Astrocyte (in vitro differentiated cells and primary cell): ENCODE results near the gene KRT74. TPM values are rescaled to one million over a fixed set of nuclear protein-coding genes. Genes with fewer than 3 reads are reported as not detected.

Source experiments
- DNase-seq: peaks from one replicate; pipeline ENCODE4 v3.0.0-alpha.2; 2010; ENCODE audit warnings: low read depth
- FAIRE-seq: peaks from 2 replicates; lab custom pipeline; 2011; peaks lifted over from hg19 to GRCh38; lab: Jason Lieb, UNC
- H2AFZ ChIP-seq: 2 replicates; pipeline ENCODE4 v1.6.0; 2012; ENCODE audit warnings: low read depth, low read length, inconsistent platforms
- H3K27ac ChIP-seq: 2 replicates; pipeline ENCODE4 v1.5.1; 2011; ENCODE audit warnings: low read depth, low read length, inconsistent platforms
- H3K27me3 ChIP-seq: 2 replicates; pipeline ENCODE4 v1.6.0; 2011; ENCODE audit warnings: low read length, inconsistent platforms; ENCODE audit not compliant: insufficient read depth
- H3K36me3 ChIP-seq: 2 replicates; pipeline ENCODE4 v1.5.1; 2011; ENCODE audit warnings: low read length, inconsistent platforms; ENCODE audit not compliant: insufficient read depth
- H3K4me1 ChIP-seq: 2 replicates; pipeline ENCODE4 v1.5.1; 2011; ENCODE audit warnings: low read length, inconsistent platforms; ENCODE audit not compliant: insufficient read depth
- H3K4me2 ChIP-seq: 2 replicates; pipeline ENCODE4 v1.6.0; 2012; ENCODE audit warnings: low read length, inconsistent platforms
- H3K4me3 ChIP-seq: 2 replicates; pipeline ENCODE4 v1.5.1; 2011; ENCODE audit warnings: low read depth, mild to moderate bottlenecking, low read length, inconsistent platforms; ENCODE audit not compliant: insufficient read depth
- H3K79me2 ChIP-seq: 2 replicates; pipeline ENCODE4 v1.6.0; 2012; ENCODE audit warnings: mild to moderate bottlenecking, low read length, inconsistent platforms; ENCODE audit not compliant: insufficient read depth
- H3K9ac ChIP-seq: 2 replicates; pipeline ENCODE4 v1.6.0; 2012; ENCODE audit warnings: mild to moderate bottlenecking, low read length, inconsistent platforms
- H3K9me3 ChIP-seq: 2 replicates; pipeline ENCODE4 v1.5.1; 2012; ENCODE audit warnings: low read depth, mild to moderate bottlenecking, low read length, inconsistent platforms; ENCODE audit not compliant: insufficient read depth
- H4K20me1 ChIP-seq: 2 replicates; pipeline ENCODE4 v1.6.0; 2012; ENCODE audit warnings: low read length, inconsistent platforms; ENCODE audit not compliant: insufficient read depth
- H3K27ac Mint-ChIP-seq: one replicate; pipeline ENCODE4 v1.8.0; 2021; ENCODE audit warnings: mild to moderate bottlenecking, mixed read lengths; ENCODE audit not compliant: unreplicated experiment
- H3K27me3 Mint-ChIP-seq: one replicate; pipeline ENCODE4 v1.8.0; 2021; ENCODE audit warnings: low read depth, mixed read lengths; ENCODE audit not compliant: unreplicated experiment
- H3K36me3 Mint-ChIP-seq: one replicate; pipeline ENCODE4 v1.8.0; 2021; ENCODE audit warnings: low read depth, mixed read lengths; ENCODE audit not compliant: unreplicated experiment
- H3K4me1 Mint-ChIP-seq: one replicate; pipeline ENCODE4 v1.8.0; 2021; ENCODE audit warnings: low read depth, mixed read lengths; ENCODE audit not compliant: unreplicated experiment
- H3K4me3 Mint-ChIP-seq: one replicate; pipeline ENCODE4 v1.8.0; 2021; ENCODE audit warnings: mild to moderate bottlenecking, moderate library complexity, mixed read lengths; ENCODE audit not compliant: unreplicated experiment
- H3K9me3 Mint-ChIP-seq: one replicate; pipeline ENCODE4 v1.8.0; 2021; ENCODE audit warnings: mild to moderate bottlenecking, mixed read lengths; ENCODE audit not compliant: unreplicated experiment
- EZH2 ChIP-seq: IDR thresholded peaks from 2 replicates; pipeline ENCODE4 v1.6.1; 2012; ENCODE audit warnings: mild to moderate bottlenecking, low read length, inconsistent platforms; ENCODE audit not compliant: insufficient read depth
- total RNA-seq: library from RNA; stranded (reverse); gene quantifications from 2 replicates; pipeline ENCODE4 v1.2.1, GENCODE V29; 2021
- TF ChIP-seq, protein P1 (sequence below): IDR thresholded peaks from 2 replicates; pipeline ENCODE4 v1.5.1; 2011; ENCODE audit warnings: low read depth, mild to moderate bottlenecking, inconsistent platforms, low read length, moderate library complexity; ENCODE audit not compliant: insufficient read depth

Gene KRT74
- total RNA-seq, 1 donor from 2014 or later: not detected

DNA sequence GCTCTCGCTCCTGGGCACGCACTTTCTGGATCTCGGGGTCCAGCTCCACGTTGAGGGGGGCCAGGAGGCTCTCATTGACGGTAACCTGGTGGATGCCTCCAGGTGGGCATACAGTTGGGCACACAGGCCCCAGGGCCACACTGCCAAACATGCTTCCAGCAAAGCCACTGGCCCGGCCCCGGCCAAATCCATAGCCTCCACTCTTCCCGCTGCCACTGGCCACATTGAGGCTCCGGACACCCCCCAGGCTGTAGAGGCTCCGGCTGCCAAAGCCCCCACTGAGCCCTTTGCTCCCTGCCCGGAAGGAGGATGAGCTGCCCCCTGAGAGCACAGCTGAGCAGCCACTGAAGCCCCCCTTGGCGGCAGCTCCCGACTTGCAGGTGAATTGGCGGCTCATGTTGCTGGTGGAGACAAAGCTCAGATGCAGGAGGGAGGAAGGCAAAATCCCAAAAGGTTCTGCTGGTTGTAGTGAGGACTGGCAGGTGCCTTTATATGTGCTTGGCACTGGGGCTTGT lies 20.9 kb downstream of the KRT74 start, which contains the start of gene KRT71:
TSS of gene KRT71 (minus strand) at position 465 of the 515 bp plus-strand sequence. CDS start at position 397, 68 bp downstream.
- no peak within 1 kb of the TSS for H3K9ac ChIP-seq
- Mint-ChIP-seq H3K4me3 (no peak within 1 kb of the TSS), H3K4me1 (peaks cover 1% of the 10 kb centered on the region), H3K27ac (no peak within 1 kb of the TSS), H3K27me3 (peaks cover 84% of the 10 kb centered on the region), H3K36me3 (peaks cover 2% of the 10 kb centered on the region), H3K9me3 (peaks cover 4% of the 10 kb centered on the region)
- DNase-seq (no peak), FAIRE-seq (no peak)
- H4K20me1 ChIP-seq: no peaks in the 10 kb centered on the region
- peaks cover 23% of the 10 kb centered on the region for H3K27me3 ChIP-seq
- H3K36me3 ChIP-seq: no peaks in the 10 kb centered on the region
- H3K9me3 ChIP-seq: no peaks in the 10 kb centered on the region
- no peak for TF ChIP-seq EZH2
- TF ChIP-seq, protein P1, sequence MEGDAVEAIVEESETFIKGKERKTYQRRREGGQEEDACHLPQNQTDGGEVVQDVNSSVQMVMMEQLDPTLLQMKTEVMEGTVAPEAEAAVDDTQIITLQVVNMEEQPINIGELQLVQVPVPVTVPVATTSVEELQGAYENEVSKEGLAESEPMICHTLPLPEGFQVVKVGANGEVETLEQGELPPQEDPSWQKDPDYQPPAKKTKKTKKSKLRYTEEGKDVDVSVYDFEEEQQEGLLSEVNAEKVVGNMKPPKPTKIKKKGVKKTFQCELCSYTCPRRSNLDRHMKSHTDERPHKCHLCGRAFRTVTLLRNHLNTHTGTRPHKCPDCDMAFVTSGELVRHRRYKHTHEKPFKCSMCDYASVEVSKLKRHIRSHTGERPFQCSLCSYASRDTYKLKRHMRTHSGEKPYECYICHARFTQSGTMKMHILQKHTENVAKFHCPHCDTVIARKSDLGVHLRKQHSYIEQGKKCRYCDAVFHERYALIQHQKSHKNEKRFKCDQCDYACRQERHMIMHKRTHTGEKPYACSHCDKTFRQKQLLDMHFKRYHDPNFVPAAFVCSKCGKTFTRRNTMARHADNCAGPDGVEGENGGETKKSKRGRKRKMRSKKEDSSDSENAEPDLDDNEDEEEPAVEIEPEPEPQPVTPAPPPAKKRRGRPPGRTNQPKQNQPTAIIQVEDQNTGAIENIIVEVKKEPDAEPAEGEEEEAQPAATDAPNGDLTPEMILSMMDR: no peak
- no peak within 1 kb of the TSS for H2AFZ ChIP-seq
- no peak within 1 kb of the TSS for H3K27ac ChIP-seq
- H3K4me1 ChIP-seq: no peaks in the 10 kb centered on the region
- no peak within 1 kb of the TSS for H3K4me2 ChIP-seq
- H3K4me3 ChIP-seq: no peak within 1 kb of the TSS
- H3K79me2 ChIP-seq: no peaks in the 10 kb centered on the region

DNA sequence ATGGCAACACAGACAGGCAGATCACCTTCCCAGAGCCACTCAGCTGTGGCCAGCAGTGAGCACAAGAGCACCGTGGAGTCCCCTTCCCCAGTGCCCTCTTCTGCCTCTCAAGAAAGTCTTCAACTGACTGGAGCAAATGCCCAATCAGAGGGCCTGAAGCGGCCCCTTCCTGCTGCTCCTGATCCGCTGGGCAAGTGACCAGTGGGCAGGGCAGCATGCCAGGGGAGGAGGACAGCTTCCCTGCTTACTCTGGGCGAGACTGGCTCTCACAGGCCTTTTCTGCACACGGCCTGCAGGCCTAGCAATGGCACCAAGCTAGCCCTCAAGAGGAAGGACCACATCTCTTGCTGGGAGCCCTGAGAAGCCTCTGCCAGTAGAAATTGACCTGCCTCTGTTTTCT lies 21.6 kb downstream of the KRT74 start:
- Histone ChIP-seq H3K4me1 (no peaks in the 10 kb centered on the region), H3K4me3 (no peak overlapping the region), H3K79me2 (no peaks in the 10 kb centered on the region), H3K4me2 (no peak overlapping the region), H3K9ac (no peak overlapping the region), H3K9me3 (no peaks in the 10 kb centered on the region), H3K36me3 (no peaks in the 10 kb centered on the region), H3K27ac (no peak overlapping the region), H3K27me3 (peaks cover 23% of the 10 kb centered on the region), H4K20me1 (no peaks in the 10 kb centered on the region), H2AFZ (no peak overlapping the region)
- Mint-ChIP-seq H3K27me3 (peaks cover 84% of the 10 kb centered on the region), H3K4me3 (no peak overlapping the region), H3K9me3 (peaks cover 4% of the 10 kb centered on the region), H3K36me3 (peaks cover 2% of the 10 kb centered on the region), H3K4me1 (peaks cover 1% of the 10 kb centered on the region), H3K27ac (no peak overlapping the region)
- no peak for TF ChIP-seq EZH2
- TF ChIP-seq, protein P1: no peak
- DNase-seq (no peak), FAIRE-seq (no peak)

DNA sequence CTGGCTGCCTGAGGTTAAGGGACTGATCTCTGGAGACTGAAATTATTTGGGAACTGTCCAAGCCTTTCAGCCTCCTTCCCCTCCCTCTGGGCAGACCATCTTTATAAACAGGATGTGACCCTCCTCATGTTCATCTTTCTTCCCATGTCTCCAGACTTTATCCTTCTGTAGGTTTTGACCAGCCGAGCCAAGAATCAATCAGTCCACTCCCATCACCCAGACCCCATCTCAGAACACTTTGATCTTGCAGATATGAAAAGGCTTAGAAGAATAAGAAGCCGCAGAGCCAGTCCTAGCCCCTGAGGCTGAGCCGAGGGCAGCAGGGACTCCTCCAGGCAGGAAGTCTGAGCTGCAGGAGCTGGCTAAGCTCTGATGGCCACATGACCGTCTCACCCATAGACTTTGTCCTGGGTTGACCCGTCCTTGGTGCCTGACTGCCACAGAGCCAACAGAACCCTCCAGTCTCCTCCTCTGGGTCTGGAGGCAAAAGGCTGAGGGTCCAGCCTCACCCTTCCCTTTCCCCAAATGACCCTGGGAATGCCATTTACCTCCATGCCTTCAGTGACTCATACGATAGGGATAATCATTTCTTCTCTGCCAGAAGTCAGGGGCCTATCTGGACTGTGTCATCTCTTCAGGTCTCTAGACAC lies 22.3 kb downstream of the KRT74 start:
- H3K27ac Mint-ChIP-seq: no peak overlapping the region
- Histone ChIP-seq H3K9ac (no peak overlapping the region), H3K36me3 (no peaks in the 10 kb centered on the region), H3K4me3 (no peak overlapping the region), H3K4me2 (no peak overlapping the region), H3K27ac (no peak overlapping the region), H4K20me1 (no peaks in the 10 kb centered on the region), H3K27me3 (peaks cover 23% of the 10 kb centered on the region), H3K4me1 (no peaks in the 10 kb centered on the region), H3K79me2 (no peaks in the 10 kb centered on the region), H2AFZ (no peak overlapping the region), H3K9me3 (no peaks in the 10 kb centered on the region)
- peaks cover 1% of the 10 kb centered on the region for H3K4me1 Mint-ChIP-seq
- H3K9me3 Mint-ChIP-seq: peaks cover 4% of the 10 kb centered on the region
- peaks cover 87% of the 10 kb centered on the region for H3K27me3 Mint-ChIP-seq
- TF ChIP-seq, protein P1: no peak
- TF ChIP-seq EZH2: no peak
- peaks cover under 1% of the 10 kb centered on the region for H3K36me3 Mint-ChIP-seq
- no peak overlapping the region for H3K4me3 Mint-ChIP-seq
- no peak for DNase-seq
- FAIRE-seq: no peak
